PC-3 (cell line): ENCODE results near the gene GDA. TPM values are rescaled to one million over a fixed set of nuclear protein-coding genes. Genes with fewer than 3 reads are reported as not detected.

Experiments used
- ATAC-seq: fragments of 200-7000 bp; cut with Tn5 transposase; 2 replicates; pipeline ENCODE4 v1.9.1; 2020; ENCODE audit warnings: mild to moderate bottlenecking, moderate library complexity
- BruUV-seq: library from RNA; stranded (reverse); fragments of 400-500 nt; replicated peaks from 2 replicates; lab custom pipeline; 2021; lab: Mats Ljungman, UMichigan
- CTCF ChIA-PET: fragments of 300-600 bp; sonication (Branson Sonifier 250); formaldehyde crosslinking; loops from one replicate; lab custom pipeline; 2022; ENCODE audit warnings: antibody characterized with exemption; lab: Charles Lee
- POLR2A ChIA-PET: fragments of 300-600 bp; sonication (Branson Sonifier 250); formaldehyde crosslinking; loops from one replicate; lab custom pipeline; 2022; ENCODE audit warnings: antibody characterized with exemption; ENCODE audit not compliant: unreplicated experiment; lab: Charles Lee
- DNase-seq: peaks from one replicate; pipeline ENCODE4 v3.0.0-alpha.2; 2015
- H2AFZ ChIP-seq: fragments of 300-600 bp; sonication (generic); 2 replicates; pipeline ENCODE4 v1.6.0; 2016; ENCODE audit warnings: antibody characterized with exemption, low read length
- H3F3A ChIP-seq: fragments of 300-600 bp; sonication (generic); one replicate; pipeline ENCODE4 v1.6.0; 2017; ENCODE audit warnings: antibody characterized with exemption, low read length, control low read depth, mild to moderate bottlenecking; ENCODE audit not compliant: unreplicated experiment
- H3K27ac ChIP-seq: fragments of 300-600 bp; sonication (generic); 2 replicates; pipeline ENCODE4 v1.5.1; 2016; ENCODE audit warnings: mild to moderate bottlenecking, low read length
- H3K27me3 ChIP-seq: fragments of 300-600 bp; sonication (generic); 2 replicates; pipeline ENCODE4 v1.6.1; 2016; ENCODE audit warnings: low read length, mixed read lengths
- H3K36me3 ChIP-seq: fragments of 300-600 bp; sonication (generic); 2 replicates; pipeline ENCODE4 v1.6.1; 2016; ENCODE audit warnings: low read depth, mixed run types, low read length, mixed read lengths
- H3K4me1 ChIP-seq: fragments of 300-600 bp; sonication (generic); 2 replicates; pipeline ENCODE4 v1.5.1; 2016; ENCODE audit warnings: low read length; ENCODE audit not compliant: insufficient read depth
- H3K4me2 ChIP-seq: fragments of 300-600 bp; sonication (generic); 2 replicates; pipeline ENCODE4 v1.6.0; 2016; ENCODE audit warnings: low read length
- H3K4me3 ChIP-seq: fragments of 300-600 bp; sonication (generic); 2 replicates; pipeline ENCODE4 v1.5.1; 2016; ENCODE audit warnings: mild to moderate bottlenecking, low read length, mixed read lengths
- H3K79me2 ChIP-seq: fragments of 300-600 bp; sonication (generic); 2 replicates; pipeline ENCODE4 v1.6.1; 2017; ENCODE audit warnings: low read length, mixed read lengths
- H3K9ac ChIP-seq: fragments of 300-600 bp; sonication (generic); 2 replicates; pipeline ENCODE4 v1.6.0; 2016; ENCODE audit warnings: mild to moderate bottlenecking, low read length
- H3K9me2 ChIP-seq: fragments of 300-600 bp; sonication (generic); replicated peaks from 2 replicates; pipeline ENCODE4 v1.6.1; 2016; ENCODE audit warnings: mixed run types, low read length, mixed read lengths
- H3K9me3 ChIP-seq: fragments of 300-600 bp; sonication (generic); 2 replicates; pipeline ENCODE4 v1.6.1; 2016; ENCODE audit warnings: low read length, mixed read lengths
- H4K20me1 ChIP-seq: fragments of 300-600 bp; sonication (generic); 2 replicates; pipeline ENCODE4 v1.6.1; 2016; ENCODE audit warnings: low read length, mixed read lengths
- EZH2 ChIP-seq: fragments of 300-600 bp; sonication (generic); IDR thresholded peaks from one replicate; pipeline ENCODE4 v1.6.1; 2017; ENCODE audit warnings: antibody characterized with exemption, mild to moderate bottlenecking, low read length; ENCODE audit not compliant: unreplicated experiment
- EZH2phosphoT487 ChIP-seq: fragments of 300-600 bp; sonication (generic); IDR thresholded peaks from 2 replicates; pipeline ENCODE4 v1.6.1; 2018; ENCODE audit warnings: mild to moderate bottlenecking, antibody characterized with exemption, low read length, borderline replicate concordance
- intact Hi-C: fragments of 100-400 bp; cut with micrococcal nuclease; formaldehyde crosslinking; loops from 2 replicates; pipeline ENCODE4 v1.9.0; 2023
- total RNA-seq: library from RNA; depleted of rRNA; stranded (reverse); fragments of >200 nt; gene quantifications from 2 replicates; pipeline ENCODE4 v1.2.3, GENCODE V29; 2014
- TF ChIP-seq, protein P1 (sequence below): fragments of 300-600 bp; sonication (generic); conservative IDR thresholded peaks from 2 replicates; pipeline ENCODE4 v1.5.1; 2017; ENCODE audit warnings: antibody characterized with exemption, low read depth, mild to moderate bottlenecking, low read length

Gene GDA
- total RNA-seq, 1 experiment from 2014 or later = not detected

DNA sequence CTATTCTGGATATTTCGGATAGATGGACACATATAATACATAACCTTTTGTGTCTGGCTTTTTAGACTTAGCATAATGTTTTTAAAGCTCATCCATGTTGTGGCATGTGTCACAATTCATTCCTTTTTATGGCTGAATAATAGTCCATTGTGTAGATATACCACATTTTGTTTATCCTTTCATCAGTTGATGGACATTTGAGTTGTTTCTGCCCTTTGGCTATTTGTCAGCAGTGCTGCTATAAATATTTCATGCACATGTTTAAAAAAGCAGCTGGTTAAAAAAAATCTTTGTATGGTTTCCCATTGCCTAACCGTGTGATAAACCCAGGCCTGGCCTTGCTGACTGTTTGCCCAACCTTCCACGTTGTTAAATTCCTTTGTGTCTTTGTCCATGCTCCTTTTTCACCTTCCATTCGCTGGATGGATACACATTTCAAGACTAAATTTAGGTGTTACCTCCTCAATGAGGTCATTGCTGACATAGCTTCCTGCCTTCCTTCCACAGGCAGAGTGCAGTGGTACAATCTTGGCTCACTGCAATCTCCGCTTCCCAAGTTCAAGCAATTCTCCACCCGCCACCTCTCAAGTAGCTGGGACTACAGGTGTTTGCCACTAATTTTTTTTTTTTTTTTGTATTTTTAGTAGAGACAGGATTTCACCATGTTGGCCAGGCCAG lies 11.3 kb downstream of the GDA start:
- no TSS peak for BruUV-seq
- Histone ChIP-seq H3K36me3 (no peaks in the 10 kb centered on the region), H3K27me3 (no peaks in the 10 kb centered on the region), H3K4me3 (no peak overlapping the region), H2AFZ (no peak overlapping the region), H3K79me2 (no peaks in the 10 kb centered on the region), H4K20me1 (no peaks in the 10 kb centered on the region), H3K4me2 (no peak overlapping the region), H3K9ac (no peak overlapping the region), H3K9me3 (no peaks in the 10 kb centered on the region), H3K9me2 (no peaks in the 10 kb centered on the region), H3K27ac (no peak overlapping the region), H3F3A (no peaks in the 10 kb centered on the region), H3K4me1 (no peaks in the 10 kb centered on the region)
- intact Hi-C loops = no loop called here
- no peak for DNase-seq
- ATAC-seq = no peak
- CTCF ChIA-PET = no interaction called here
- POLR2A ChIA-PET = no interaction called here
- TF ChIP-seq EZH2 = no peak
- TF ChIP-seq EZH2phosphoT487 = no peak
- TF ChIP-seq, protein P1, sequence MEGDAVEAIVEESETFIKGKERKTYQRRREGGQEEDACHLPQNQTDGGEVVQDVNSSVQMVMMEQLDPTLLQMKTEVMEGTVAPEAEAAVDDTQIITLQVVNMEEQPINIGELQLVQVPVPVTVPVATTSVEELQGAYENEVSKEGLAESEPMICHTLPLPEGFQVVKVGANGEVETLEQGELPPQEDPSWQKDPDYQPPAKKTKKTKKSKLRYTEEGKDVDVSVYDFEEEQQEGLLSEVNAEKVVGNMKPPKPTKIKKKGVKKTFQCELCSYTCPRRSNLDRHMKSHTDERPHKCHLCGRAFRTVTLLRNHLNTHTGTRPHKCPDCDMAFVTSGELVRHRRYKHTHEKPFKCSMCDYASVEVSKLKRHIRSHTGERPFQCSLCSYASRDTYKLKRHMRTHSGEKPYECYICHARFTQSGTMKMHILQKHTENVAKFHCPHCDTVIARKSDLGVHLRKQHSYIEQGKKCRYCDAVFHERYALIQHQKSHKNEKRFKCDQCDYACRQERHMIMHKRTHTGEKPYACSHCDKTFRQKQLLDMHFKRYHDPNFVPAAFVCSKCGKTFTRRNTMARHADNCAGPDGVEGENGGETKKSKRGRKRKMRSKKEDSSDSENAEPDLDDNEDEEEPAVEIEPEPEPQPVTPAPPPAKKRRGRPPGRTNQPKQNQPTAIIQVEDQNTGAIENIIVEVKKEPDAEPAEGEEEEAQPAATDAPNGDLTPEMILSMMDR = no peak

DNA sequence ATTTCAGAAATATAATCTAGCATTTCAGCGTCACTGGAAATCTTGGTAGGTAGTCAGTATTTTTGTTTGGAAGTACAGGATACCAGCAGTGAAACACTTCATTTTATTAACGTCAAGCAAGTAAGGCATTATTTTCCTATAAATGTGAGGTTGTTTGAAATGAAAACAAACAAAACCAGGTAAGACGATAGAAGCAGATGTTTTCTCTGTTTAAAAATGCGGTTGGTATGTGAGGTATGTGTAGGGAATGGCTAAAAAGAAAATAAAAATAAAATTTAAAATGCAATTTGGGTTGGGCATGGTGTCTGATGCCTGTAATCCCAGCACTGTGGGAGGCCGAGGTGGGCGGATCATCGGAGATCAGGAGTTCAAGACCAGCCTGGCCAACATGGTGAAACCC lies 16.1 kb downstream of the GDA start:
- Histone ChIP-seq H3K4me1 (0 out of 2 replicates have a peak, but pooled peaks cover 3% of the 10 kb centered on the region), H3K9me2 (no peaks in the 10 kb centered on the region), H3K4me2 (no peak overlapping the region), H2AFZ (no peak overlapping the region), H3K9ac (no peak overlapping the region), H3K36me3 (no peaks in the 10 kb centered on the region), H4K20me1 (no peaks in the 10 kb centered on the region), H3K79me2 (no peaks in the 10 kb centered on the region), H3F3A (no peaks in the 10 kb centered on the region), H3K9me3 (no peaks in the 10 kb centered on the region), H3K27me3 (no peaks in the 10 kb centered on the region), H3K4me3 (no peak overlapping the region), H3K27ac (no peak overlapping the region)
- DNase-seq (no peak), ATAC-seq (no peak)
- intact Hi-C loops = no loop called here
- BruUV-seq = no TSS peak
- TF ChIP-seq EZH2 (no peak), EZH2phosphoT487 (no peak)
- TF ChIP-seq, protein P1 = no peak
- ChIA-PET POLR2A (no interaction called here), CTCF (no interaction called here)

DNA sequence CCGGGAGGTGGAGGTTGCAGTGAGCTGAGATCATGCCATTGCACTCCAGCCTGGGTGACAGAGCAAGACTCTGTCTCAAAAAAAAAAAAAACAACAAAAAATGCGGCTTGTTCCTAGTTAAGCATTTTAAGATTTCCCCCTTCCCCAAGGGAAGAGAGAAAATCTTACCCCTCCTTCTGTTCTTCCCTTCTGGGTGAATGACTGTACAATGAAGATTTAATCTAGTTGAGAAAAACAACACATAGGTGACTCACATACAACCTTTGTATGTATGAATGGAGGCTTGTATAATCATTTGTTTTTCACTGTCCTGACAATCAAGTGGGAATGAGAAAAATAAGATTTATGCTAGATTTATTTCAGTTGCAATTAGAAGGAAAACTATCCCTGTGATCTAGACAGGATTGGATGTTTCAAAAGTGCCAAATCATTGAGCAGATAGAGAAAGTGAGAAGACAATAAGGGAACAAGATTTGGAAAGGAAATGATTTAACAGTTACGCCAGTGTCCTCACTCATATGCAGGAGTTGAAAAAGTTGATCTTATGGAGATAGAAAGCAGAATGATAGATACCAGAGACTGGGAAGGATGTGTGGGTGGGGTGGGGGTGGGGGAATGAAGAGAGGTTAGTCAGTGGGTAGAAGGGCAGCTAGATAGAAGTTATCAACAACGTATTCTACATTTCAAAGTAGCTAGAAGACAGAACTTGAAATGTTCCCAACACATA lies 16.7 kb downstream of the GDA start:
- H4K20me1 ChIP-seq = no peaks in the 10 kb centered on the region
- H2AFZ ChIP-seq = no peak overlapping the region
- no peaks in the 10 kb centered on the region for H3K79me2 ChIP-seq
- H3K4me1 ChIP-seq = 0 out of 2 replicates have a peak, but pooled peaks cover 3% of the 10 kb centered on the region
- no peaks in the 10 kb centered on the region for H3K9me3 ChIP-seq
- ChIA-PET CTCF (no interaction called here), POLR2A (no interaction called here)
- H3F3A ChIP-seq = no peaks in the 10 kb centered on the region
- H3K9ac ChIP-seq = no peak overlapping the region
- peak overlapping the region; percentile 13; the same call in 1 of the 2 replicates for H3K4me2 ChIP-seq
- H3K9me2 ChIP-seq = no peaks in the 10 kb centered on the region
- H3K27ac ChIP-seq = no peak overlapping the region
- intact Hi-C loops = no loop called here
- ATAC-seq (no peak; the same call in 1 of the 2 replicates), DNase-seq (peak; percentile 50)
- BruUV-seq = no TSS peak
- no peaks in the 10 kb centered on the region for H3K36me3 ChIP-seq
- H3K4me3 ChIP-seq = no peak overlapping the region
- TF ChIP-seq EZH2 (no peak), EZH2phosphoT487 (no peak)
- TF ChIP-seq, protein P1 = no peak
- no peaks in the 10 kb centered on the region for H3K27me3 ChIP-seq
